ENCODE results near the gene HTR1D.
"Not testable (repeated sequence)": the region's sequence is repeated elsewhere in the genome, so short reads cannot be mapped to it uniquely, and the experiment has no call there.

HTR1D gene, protein sequence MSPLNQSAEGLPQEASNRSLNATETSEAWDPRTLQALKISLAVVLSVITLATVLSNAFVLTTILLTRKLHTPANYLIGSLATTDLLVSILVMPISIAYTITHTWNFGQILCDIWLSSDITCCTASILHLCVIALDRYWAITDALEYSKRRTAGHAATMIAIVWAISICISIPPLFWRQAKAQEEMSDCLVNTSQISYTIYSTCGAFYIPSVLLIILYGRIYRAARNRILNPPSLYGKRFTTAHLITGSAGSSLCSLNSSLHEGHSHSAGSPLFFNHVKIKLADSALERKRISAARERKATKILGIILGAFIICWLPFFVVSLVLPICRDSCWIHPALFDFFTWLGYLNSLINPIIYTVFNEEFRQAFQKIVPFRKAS

DNA sequence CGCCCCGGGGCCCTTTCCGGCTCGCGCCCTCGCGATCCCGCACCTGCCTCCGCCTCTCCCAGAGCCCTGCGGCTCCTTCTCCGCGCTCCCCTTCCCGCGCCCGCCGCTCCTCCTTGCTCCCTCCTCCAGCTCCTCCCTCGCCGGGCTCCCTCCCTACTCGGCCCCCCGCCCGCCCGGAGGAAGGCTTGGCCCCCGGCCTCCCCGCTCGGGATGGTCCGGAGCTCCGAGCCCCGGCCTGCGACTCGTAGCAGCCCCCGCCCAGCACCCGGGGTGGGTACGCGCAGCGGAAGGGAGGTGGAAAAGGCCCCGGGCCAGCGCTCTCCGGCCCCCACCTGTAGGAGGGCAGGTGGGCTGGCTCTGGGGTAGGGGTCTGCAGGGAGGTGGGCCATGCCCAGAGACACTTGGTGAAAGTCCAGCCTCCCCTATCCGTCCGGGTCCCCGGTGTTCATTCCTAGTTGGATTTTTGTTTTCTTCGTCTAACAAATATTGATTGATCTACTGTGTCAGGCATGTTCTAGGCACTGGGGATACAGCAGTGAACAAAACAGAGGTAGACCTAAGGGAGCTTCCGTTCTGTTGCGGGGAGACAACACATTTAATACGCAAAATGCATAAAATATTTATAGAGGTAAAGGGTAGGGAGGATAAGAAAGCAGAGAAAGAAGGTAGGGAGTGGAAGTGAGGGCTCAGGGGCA is at the start of gene HTR1D:
Gene HTR1D, minus strand, starts transcription at position 82 of the 695 bp plus-strand sequence. CDS start 23,283 bp downstream, outside the sequence.
- DNase-seq: peak; percentile 49

DNA sequence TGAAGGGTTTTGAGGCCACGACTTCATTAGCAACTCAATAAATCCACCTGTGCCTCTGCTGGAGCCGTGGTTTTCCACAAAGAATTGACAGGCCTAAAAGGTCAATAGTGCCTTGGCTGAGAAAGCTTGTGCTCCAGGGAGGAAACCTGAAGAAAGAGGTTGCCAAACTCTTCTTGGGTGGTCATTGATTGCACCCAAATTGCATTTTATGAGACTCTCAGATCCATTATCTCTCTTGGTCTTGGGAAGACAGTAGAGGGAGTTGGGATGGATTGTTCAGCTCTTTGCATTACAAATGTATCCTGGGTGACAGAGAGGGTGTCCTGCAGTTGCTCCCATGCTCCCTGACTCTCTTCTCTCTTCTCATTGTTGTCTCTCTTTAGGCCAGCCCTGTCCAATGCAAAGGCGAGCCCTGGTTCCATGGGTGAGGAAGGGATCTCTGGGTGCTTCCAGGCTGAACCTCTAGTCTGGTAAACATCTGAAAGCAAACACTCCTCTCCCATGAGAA is 46.1 kb upstream of the HTR1D start:
- DNase-seq: no peak

DNA sequence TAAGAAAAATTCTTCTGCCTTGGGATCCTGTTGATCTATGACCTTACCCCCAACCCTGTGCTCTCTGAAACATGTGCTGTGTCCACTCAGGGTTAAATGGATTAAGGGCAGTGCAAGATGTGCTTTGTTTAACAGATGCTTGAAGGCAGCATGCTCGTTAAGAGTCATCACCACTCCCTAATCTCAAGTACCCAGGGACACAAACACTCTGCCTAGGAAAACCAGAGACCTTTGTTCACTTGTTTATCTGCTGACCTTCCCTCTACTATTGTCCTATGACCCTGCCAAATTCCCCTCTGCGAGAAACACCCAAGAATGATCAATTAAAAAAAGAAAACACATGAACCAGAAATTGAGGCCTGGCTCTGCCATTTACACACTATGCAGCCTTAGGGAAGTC is 40.8 kb upstream of the HTR1D start:
- not testable (repeated sequence) for DNase-seq

DNA sequence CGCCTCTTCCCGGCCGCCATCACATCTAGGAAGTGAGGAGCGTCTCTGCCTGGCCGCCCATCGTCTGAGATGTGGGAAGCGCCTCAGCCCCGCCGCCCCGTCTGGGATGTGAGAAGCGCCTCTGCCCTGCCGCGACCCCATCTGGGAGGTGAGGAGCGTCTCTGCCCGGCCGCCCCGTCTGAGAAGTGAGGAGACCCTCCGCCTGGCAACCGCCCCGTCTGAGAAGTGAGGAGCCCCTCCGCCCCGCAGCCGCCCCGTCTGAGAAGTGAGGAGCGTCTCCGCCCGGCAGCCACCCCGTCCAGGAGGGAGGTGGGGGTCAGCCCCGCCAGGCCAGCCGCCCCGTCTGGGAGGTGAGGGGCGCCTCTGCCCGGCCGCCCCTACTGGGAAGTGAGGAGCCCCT is 40.1 kb upstream of the HTR1D start:
- not testable (repeated sequence) for DNase-seq

DNA sequence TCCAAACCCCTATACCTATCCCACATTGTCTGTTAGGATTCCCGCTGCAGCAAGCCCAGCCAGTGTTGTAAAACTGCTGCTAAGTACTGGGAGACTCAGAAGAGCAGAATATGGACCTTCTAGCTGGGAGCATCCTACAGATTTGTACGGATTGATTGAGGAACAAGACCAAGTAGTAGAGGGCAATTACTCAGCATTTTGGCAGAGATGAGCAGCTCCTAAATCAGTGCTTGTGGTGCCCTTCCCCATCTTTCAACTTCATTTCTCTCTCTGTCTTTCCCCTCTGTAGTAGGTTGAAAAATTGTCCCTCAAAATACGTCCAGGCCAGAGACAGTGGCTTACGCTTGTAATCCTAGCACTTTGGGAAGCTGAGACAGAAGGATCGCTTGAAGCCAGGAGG is 37.3 kb upstream of the HTR1D start:
- DNase-seq: no peak

DNA sequence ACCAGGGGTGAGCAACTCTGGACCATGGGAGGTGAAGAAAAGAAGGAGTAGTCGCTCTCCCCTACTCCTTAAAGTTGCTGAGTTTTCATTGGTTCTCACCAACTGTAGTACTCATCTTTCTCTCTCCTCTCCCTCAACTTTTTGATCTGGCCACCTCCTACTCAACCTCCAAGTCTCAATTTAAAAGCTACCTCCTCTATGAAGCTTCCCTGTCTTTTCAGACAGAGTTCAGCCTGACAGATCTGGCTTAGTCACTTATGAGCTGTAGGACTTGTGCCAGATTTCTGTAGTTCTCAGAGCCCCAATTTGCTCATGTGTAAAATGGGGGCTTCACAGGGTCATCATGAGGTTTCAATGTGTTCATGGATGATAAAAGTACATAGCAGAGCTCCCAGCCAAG is 34.5 kb upstream of the HTR1D start:
- DNase-seq: no peak

DNA sequence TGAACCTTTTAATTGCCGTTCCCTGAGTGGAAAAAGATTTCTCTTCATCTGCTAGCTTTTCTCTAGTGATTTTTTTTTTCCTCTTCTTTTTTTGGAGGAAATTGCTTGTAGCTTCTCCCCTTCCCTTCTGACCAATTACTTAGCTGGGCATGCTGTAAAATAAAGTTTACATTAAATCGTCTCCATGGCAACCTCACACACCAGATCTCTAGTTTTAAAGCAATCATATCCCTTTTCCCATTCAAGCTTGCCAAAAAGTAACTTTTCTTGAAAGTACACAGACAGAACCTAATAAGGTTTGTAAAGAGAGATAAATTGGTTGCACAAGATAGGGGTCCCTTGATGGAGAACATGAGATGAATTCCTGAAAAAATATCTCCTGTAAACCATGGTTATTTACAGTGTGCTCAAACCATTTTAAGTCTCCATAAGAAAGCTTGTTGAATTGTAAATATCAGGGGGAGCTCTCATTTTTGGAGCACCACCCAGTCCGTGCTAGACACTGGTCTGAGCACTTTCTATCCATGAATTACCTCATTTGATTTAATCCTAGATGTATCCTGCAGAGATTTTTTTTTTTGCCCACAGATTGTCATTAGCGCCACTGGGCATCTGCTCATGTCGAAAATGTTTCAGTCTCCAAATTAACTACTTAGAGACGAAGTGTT is 32.6 kb upstream of the HTR1D start:
- DNase-seq: no peak

DNA sequence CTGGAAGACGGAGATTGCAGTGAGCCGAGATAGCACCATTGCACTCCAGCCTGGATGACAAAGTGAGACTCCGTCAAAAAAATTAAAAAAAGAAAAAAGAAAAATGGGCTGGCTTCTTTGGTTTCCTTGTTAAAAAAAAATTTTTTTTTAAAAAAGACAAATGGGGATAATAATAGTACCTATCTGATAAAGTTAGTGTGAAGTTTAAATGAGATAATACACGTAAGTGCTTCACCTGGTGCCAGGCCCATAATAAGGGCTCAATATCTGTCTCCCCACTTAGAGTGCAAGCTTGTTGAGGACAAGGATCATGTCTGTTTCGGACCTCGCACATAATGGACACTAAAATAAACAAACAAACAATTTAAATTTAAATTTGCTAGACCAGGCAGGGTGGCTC is 30.0 kb upstream of the HTR1D start:
- DNase-seq: no peak

DNA sequence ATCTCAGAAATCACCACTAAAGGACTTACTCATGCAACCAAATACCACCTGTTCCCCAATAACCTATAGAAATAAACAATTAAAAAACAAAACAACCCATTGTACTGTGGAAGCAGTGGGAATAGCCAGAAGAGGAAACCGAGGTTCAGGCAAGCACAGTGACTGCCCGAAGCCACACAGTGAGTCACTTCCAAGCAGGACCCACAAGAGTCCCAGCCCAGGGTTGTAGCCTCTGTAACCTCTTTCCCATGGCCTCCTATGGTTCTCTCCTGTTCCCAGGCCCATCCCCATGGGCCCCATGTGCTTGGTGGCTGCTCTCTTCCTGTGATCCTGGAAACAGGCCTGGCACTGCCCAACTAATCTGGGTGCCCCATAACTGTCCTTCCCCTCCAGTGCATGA is 29.0 kb upstream of the HTR1D start:
- DNase-seq: no peak

DNA sequence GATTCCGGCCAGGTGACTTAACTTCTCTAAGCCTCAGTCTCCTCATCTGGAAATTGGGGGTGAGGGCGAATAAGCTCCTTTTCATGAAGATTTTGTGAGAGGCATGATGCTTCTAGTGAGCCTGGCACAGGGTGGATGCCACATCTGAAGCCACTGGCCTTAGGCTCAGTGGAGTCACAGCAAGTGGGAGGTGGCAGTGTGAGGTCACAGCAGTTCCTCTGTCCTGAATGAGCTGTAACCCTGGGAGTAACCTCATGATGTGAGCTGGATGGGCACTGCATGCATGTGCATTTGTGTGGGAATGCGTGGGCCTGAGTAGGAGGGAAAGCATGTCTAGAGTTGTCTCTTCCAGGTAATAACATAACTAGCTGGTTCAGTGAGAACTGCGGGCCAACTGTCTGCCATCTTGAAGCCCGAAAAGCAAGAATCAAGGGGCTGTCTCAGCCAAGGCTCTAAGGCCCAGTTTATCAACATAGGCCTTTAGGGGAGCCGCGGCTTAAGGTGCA is 27.0 kb upstream of the HTR1D start:
- DNase-seq: no peak

DNA sequence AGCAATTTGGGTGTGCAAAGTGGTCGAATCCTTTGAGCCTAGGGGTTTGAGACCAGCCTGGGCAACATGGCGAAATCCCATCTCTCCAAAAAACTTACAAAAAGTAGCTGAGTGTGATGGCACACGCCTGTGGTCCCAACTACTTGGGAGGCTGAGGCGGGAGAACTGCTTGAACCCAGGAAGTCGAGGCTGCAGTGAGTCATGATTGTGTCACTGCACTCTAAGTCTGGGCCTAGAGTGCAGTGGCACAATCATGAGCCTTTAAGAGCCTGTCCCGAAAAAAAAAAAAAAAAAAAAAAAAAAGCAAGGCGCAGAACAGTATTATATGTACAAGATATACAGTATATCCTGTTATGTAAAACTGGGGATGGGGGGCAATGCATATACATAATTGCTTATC is 25.1 kb upstream of the HTR1D start:
- DNase-seq: no peak

DNA sequence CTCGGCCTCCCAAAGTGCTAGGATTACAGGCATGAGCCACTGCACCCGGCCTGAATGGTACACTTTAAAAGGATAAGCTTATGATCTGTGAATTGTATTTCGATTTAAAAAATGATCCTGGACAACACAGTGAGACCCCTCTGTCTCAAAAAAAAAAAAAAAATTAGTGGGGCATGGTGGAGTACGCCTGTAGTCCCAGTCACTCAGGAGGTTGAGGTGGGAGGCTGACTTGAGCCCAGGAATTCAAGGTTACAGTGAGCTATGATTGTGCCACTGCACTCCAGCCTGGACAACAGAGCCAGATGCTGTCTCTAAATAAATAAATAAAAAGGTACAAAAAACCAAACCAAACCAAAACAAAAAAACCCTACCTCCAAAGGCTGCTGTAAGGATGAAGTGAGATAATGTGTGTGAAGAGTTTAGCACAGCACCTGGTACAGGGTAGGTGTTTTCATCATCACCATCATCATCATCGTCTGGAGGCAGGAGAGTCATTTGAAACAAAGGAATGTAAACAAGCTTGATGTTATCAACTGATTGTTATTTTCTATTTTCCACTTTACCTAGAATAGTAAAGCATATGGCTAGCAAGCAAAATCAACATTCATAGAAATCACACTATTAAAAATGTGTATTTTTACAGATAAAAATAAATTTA is 22.5 kb upstream of the HTR1D start:
- peak; percentile 6 for DNase-seq

DNA sequence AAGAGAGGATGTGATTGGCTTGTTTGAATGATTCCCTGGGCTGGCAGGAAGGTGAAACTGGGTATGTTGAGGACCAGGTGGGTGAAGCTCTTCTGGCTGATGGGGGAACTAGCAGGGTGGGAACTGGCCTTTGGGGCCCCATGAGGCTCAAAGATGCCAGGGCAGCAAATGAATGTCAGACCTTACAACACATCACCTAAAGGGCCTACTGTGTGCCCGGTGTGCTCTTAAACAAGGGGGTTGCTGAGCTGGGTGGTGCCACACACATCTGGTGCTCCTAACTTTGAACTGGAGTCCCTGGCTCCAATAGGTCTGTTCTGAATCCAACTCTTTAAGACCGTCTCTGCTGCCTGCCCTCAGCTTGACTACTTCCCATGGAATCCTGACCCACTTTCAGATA is 21.3 kb upstream of the HTR1D start:
- peak; percentile 10 for DNase-seq

DNA sequence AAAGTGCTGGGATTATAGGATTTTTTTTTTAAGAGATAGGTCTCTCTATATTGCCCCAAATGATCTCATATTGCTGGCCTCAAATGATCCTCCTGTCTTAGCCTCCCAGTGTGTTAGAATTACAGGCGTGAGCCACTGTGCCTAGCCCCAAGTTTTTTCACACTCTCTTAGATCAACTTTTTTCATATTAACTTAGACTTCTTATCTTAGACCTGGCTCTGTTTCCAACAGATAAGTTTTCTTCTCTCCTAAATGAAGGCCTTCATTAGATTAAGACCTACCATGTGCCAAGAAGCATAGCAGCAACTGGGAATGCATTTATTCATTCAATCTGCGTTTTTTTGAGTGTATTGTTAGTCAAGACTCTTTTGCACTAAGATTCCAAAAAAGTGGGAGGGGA is 20.2 kb upstream of the HTR1D start:
- DNase-seq: no peak

DNA sequence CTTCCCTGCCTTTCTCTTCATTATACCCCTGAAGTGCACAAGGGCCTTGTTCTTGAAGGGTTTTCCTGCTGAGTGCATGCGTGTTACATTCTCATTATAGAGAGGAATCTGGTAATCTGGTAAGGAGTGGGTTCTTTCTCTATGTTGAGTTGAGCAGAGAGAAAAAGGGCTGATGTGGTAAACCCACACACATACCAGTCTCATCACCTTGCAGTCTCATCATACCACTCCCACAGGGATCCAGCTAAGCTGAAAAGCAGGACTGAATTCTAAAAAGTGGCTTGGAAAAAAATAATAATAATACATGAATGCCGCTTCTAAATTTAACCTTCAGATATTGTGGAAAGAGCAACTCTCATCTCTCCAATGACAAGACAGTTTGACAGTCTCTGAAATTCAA is 10.5 kb upstream of the HTR1D start:
- no peak for DNase-seq

DNA sequence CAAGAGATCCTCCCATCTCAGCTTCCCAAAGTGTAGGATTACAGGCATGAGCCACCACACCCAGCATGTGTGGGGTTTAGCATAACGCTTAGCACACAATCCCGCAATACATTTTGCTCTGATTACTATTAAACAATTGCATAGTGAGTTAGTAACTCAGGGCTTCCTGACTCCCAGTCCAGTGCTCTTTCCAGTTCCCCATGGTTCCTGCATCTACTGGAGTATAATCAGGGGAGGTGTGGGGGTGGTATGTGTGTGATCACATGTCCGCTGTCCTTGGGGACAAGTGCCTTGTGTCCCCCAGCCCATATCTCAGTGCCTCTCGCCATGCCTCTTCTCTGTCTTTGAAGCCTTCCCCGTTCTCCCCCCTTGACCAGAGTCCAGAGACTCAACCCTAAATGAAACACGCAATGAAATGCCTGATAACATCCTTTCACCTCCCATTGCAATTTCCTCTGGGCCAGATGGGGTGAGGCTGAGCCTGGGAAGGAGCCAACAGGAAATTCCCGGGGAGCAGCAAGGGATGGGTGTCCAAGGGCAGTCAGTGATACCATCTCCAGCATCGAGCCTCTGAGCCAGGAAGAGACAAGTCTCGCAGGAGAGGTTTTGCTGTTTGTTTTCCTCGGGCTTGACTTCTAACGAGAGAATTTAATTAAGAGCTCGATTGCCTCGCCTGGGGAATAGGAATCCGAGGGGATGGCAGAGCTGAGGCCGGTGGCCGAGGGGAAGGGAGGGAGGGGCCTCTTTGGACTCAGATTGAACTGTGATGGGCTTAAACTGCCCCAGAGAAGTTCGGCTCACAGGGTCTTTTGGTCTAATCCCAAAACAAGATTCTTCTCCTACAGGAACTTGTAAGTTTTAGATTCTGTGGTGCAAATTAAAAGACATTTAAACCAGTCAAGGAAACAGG is 7.7 kb upstream of the HTR1D start:
- no peak for DNase-seq

DNA sequence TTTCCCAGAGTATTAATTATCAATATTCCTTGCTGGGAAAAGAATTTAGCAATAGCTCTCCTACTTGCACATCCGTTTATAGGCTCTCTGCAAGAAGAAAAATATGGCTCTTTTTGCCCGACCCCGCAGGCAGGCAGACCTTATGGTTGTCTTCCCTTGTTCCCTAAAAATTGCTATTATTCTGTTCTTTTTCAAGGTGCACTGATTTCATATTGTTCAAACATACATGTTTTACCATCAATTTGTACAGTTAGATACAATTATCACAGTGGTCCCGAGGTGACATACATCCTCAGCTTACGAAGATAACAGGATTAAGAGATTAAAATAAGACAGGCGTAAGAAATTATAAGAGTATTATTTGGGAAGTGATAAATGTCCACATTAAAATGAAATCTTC is 6.7 kb upstream of the HTR1D start:
- DNase-seq: not testable (repeated sequence)

DNA sequence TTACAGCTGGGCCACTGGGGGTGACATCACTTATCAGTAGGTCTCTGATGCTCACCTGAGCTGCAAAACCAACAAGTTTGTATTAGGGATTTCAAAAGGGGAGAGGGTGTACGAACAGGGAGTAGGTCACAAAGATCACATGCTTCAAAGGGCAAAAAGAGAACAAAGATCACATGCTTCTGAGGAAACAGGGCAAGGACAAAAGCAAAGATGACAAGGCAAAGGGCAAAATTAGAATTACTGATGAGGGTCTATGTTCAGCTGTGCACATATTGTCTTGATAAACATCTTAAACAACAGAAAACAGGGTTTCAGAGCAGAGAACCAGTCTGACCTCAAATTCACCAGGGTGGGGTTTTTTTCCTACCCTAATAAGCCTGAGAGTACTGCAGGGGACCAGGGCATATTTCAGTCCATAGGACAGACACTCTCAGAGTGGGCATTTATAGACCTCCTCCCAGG is 6.2 kb upstream of the HTR1D start:
- DNase-seq: not testable (repeated sequence)

DNA sequence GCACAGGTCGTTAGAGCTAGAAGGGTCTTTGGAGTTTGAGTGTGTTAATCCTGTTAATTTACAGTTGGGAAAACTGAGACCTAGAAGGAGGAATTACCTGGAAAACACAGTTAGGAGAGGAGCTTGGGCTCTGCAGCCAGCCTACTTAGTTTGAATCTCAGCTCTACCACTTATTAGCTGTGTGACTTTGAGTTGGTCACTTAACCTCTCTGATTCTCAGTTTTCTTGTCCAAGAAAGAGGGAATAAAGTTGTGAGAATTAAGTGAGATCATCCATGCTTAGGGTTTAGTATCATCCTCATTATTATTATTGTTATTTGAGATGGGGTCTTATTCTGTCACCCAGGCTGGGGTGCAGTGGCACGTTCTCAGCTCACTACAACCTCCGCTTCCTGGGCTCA is 5.4 kb upstream of the HTR1D start:
- DNase-seq: no peak

DNA sequence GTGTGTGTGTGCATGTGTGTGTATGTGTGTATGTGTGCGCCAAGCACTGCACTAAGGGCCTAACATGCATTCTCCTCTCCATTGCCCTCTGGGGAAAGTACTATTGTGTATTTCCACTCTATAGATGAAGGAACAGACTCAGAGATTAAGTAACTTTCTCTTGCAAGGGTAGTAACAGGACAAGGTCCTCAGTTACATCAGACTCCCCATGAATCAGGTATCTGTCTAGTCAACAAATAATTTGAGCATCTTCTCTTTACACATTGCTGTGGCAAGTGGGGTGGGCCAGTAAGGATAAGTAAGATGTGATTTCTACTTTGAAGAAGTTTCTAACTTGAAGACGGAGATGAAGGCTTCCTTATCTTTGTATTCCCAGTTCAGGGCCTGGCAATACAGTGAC is 5.0 kb upstream of the HTR1D start:
- no peak for DNase-seq

DNA sequence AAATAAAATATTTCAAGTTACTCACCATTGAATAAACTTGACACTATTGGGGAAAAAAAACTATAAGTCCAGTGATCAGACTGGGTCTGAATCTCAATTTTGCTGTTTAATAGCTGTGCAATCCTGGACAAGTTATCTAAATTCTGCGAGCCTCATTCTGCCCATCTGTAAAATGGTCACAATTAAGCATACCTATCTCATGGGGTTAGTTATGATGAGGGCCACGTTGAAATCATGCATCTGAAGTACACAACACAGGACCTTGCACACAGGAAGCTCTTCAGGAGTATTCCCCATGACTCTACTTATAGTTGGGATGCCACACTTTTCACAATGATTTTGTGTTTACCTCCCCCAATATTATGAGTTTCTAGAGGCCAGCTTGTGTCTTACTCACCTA is 3.8 kb upstream of the HTR1D start:
- no peak for DNase-seq

Measured in right forelimb (tissue), 1 donor.